ENCODE measurements around the gene MGAT5B.

The MGAT5B gene

GRCh38 chr17:76948301-76948700 is 80.1 kb downstream of the MGAT5B start:
- FAIRE-seq (no peak), DNase-seq (ENCODE audit: insufficient read length) (no peak)
- TF ChIP-seq TAF1 (IDR thresholded peaks at IDR 0.05; ENCODE audit: borderline replicate concordance, low read depth, low read length) (no peak), POLR2AphosphoS5 (IDR thresholded peaks at IDR 0.05; ENCODE audit: low read depth, low read length) (no peak), POLR2A (IDR thresholded peaks at IDR 0.05; ENCODE audit: low read depth, low read length) (no peak)

GRCh38 chr17:76948726-76949342 is 80.6 kb downstream of the MGAT5B start:
- TF ChIP-seq POLR2A (IDR thresholded peaks at IDR 0.05; ENCODE audit: low read depth, low read length) (no peak), POLR2AphosphoS5 (IDR thresholded peaks at IDR 0.05; ENCODE audit: low read depth, low read length) (no peak), TAF1 (IDR thresholded peaks at IDR 0.05; ENCODE audit: borderline replicate concordance, low read depth, low read length) (no peak)
- FAIRE-seq (no peak), DNase-seq (ENCODE audit: insufficient read length) (no peak)

GRCh38 chr17:76949913-76950695 is 81.9 kb downstream of the MGAT5B start:
- no peak for FAIRE-seq
- TF ChIP-seq POLR2AphosphoS5 (IDR thresholded peaks at IDR 0.05; ENCODE audit: low read depth, low read length) (no peak), TAF1 (IDR thresholded peaks at IDR 0.05; ENCODE audit: borderline replicate concordance, low read depth, low read length) (no peak), POLR2A (IDR thresholded peaks at IDR 0.05; ENCODE audit: low read depth, low read length) (no peak)
- no peak for DNase-seq (ENCODE audit: insufficient read length)

GRCh38 chr17:76951375-76951905 is 83.2 kb downstream of the MGAT5B start:
- FAIRE-seq (no peak), DNase-seq (ENCODE audit: insufficient read length) (no peak)
- TF ChIP-seq POLR2A (IDR thresholded peaks at IDR 0.05; ENCODE audit: low read depth, low read length): no peak
- no peak for TF ChIP-seq TAF1 (IDR thresholded peaks at IDR 0.05; ENCODE audit: borderline replicate concordance, low read depth, low read length)

- TF ChIP-seq POLR2AphosphoS5 (IDR thresholded peaks at IDR 0.05; ENCODE audit: low read depth, low read length) (no peak), POLR2A (IDR thresholded peaks at IDR 0.05; ENCODE audit: low read depth, low read length) (no peak), TAF1 (IDR thresholded peaks at IDR 0.05; ENCODE audit: borderline replicate concordance, low read depth, low read length) (no peak)
- DNase-seq (ENCODE audit: insufficient read length) (no peak), FAIRE-seq (no peak)
These were observed 84.2 kb downstream of the MGAT5B start for GRCh38 chr17:76952402-76952801.

- FAIRE-seq (no peak), DNase-seq (ENCODE audit: insufficient read length) (no peak)
- TF ChIP-seq POLR2AphosphoS5 (IDR thresholded peaks at IDR 0.05; ENCODE audit: low read depth, low read length) (no peak), POLR2A (IDR thresholded peaks at IDR 0.05; ENCODE audit: low read depth, low read length) (no peak), TAF1 (IDR thresholded peaks at IDR 0.05; ENCODE audit: borderline replicate concordance, low read depth, low read length) (no peak)
These were observed 84.9 kb downstream of the MGAT5B start for GRCh38 chr17:76953066-76953465.

- DNase-seq (ENCODE audit: insufficient read length): no peak
- no peak for FAIRE-seq
- TF ChIP-seq POLR2AphosphoS5 (IDR thresholded peaks at IDR 0.05; ENCODE audit: low read depth, low read length) (no peak), TAF1 (IDR thresholded peaks at IDR 0.05; ENCODE audit: borderline replicate concordance, low read depth, low read length) (no peak), POLR2A (IDR thresholded peaks at IDR 0.05; ENCODE audit: low read depth, low read length) (no peak)
These were observed 85.7 kb downstream of the MGAT5B start for GRCh38 chr17:76953946-76954345.

GRCh38 chr17:76955191-76955590 is 87.0 kb downstream of the MGAT5B start:
- no peak for FAIRE-seq
- DNase-seq (ENCODE audit: insufficient read length): no peak
- no peak for TF ChIP-seq TAF1 (IDR thresholded peaks at IDR 0.05; ENCODE audit: borderline replicate concordance, low read depth, low read length)
- TF ChIP-seq POLR2A (IDR thresholded peaks at IDR 0.05; ENCODE audit: low read depth, low read length): no peak
- no peak for TF ChIP-seq POLR2AphosphoS5 (IDR thresholded peaks at IDR 0.05; ENCODE audit: low read depth, low read length)

GRCh38 chr17:76956846-76957540 is 88.8 kb downstream of the MGAT5B start:
- TF ChIP-seq POLR2A (IDR thresholded peaks at IDR 0.05; ENCODE audit: low read depth, low read length) (no peak), TAF1 (IDR thresholded peaks at IDR 0.05; ENCODE audit: borderline replicate concordance, low read depth, low read length) (no peak), POLR2AphosphoS5 (IDR thresholded peaks at IDR 0.05; ENCODE audit: low read depth, low read length) (no peak)
- FAIRE-seq (no peak), DNase-seq (ENCODE audit: insufficient read length) (no peak)

- DNase-seq (ENCODE audit: insufficient read length) (no peak), FAIRE-seq (no peak)
- no peak for TF ChIP-seq POLR2A (IDR thresholded peaks at IDR 0.05; ENCODE audit: low read depth, low read length)
- TF ChIP-seq POLR2AphosphoS5 (IDR thresholded peaks at IDR 0.05; ENCODE audit: low read depth, low read length): no peak
- TF ChIP-seq TAF1 (IDR thresholded peaks at IDR 0.05; ENCODE audit: borderline replicate concordance, low read depth, low read length): no peak
These were observed 89.7 kb downstream of the MGAT5B start for GRCh38 chr17:76957678-76958464.

- FAIRE-seq (no peak), DNase-seq (ENCODE audit: insufficient read length) (no peak)
- TF ChIP-seq POLR2AphosphoS5 (IDR thresholded peaks at IDR 0.05; ENCODE audit: low read depth, low read length) (no peak), TAF1 (IDR thresholded peaks at IDR 0.05; ENCODE audit: borderline replicate concordance, low read depth, low read length) (no peak), POLR2A (IDR thresholded peaks at IDR 0.05; ENCODE audit: low read depth, low read length) (no peak)
These were observed 90.8 kb downstream of the MGAT5B start for GRCh38 chr17:76958974-76959373.

Data from GM12892 (cell line).